Hematopoietic multipotent progenitor cell treated with erythropoietin and hydrocortisone succinate and interleukin-3 and kit ligand, for 15 days (in vitro differentiated cells): ENCODE data around the gene RAVER1.

Experiments used
- DNase-seq: peaks from one replicate; pipeline ENCODE4 v3.0.0-alpha.2; 2015; ENCODE audit warnings: low spot score

The RAVER1 gene

DNA sequence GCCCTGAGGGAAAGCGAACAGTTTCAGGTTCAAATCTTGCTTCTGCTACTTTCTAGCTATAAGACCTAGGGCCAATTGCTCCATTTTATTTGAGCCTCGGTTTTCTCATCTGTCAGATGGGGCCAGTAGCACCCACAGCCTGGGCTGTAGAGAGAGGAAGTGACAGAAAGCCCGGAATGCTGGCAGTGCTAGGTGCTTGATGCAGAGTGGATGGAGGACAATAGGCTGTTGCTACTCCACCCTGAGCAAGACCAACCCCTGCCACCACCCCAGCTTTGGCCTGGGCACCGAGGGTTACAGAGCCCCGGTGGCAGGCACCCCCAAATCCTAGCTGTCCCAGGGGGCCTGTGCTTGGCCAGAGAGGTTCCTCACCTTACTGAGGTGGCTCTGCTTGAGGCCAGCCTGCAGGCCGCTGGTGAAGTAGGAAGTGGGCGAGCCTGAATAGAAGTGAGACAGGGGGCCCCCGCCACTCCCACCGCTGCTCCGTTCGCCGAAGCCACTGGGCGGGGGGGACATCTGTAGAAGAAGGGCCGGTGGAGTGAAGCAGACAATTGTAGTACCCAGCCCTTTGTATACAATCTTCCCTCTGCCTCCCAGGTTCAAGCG lies 15.4 kb downstream of the RAVER1 start:
- no peak for DNase-seq

DNA sequence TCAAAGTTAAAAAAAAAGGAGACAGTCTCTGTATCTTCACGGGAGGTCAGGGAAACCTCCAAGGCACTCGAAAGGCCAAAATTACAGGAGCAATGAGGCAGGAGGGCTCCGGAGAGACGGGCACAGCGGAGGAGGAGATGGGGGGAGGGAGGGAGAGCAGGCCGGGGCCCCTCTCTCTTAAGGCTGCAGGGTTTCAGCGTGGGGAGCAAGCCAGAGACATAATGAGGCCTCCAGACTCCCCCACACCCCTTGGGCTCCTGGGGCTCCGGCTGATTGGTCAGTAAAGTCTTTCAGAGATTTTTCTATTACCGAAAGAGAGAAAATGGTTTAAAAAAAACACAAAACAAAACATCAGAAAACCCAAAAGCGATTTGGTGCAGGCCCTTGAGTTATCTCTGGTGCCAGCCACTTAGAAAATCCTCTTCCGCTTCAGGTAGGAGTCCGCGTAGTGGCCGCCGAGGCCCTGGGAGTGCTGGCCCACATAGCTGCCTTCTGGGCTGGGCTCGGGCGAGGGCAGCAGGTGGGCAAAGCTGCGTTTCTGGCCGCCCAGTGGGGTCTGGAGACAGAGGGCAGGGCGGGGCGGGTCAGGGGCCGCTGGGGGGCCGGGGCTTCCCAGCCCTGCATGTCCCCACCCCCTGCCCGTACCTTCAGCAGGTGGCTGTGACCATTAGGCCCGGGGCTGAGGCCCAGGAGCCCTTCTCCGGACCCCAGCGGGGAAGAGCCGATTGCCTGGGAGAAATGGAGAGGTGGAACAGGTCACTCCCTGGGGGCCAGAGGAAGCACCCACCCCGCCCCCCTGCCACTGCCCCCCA lies 16.1 kb downstream of the RAVER1 start:
- no peak for DNase-seq

DNA sequence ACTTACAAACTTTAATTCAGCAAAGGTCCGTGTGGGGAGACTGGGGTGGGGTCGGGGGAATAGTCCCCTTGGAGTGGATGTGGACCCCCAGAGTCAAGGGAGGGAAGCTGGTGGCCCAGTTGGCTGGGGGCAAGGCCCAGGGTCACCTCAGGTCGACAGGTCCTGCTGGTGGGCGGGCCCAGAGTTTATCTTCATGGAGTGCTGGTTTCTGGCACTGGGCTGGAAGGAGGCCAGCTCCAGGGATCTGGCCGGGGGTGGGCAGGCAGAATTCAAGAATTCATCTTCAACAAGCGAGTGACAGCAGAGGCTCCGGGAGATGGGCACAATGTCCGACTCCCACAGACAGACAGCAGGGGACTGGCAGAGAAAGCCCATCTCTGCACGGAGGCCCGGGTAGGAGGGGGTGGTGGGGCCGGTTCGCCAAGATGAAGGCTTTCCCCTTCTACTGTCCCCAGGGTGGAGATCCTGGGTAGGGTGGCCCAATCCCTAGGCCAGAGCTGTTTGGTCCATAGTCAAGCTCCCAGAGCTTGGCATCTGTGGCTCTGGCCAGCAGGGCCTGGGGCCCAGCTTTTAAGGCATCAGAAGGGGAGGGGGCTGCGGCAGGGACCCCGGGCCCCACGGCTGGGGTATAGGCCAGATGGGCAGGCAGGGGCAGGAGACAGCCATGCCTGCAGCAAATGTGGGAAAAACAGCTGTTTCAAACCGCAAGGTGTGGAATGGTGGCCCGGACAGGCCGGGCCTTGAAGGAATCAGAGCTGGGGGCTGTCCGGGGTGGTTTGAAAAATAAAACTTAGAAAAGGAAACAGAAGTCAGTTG lies 16.9 kb downstream of the RAVER1 start:
- peak; percentile 69 for DNase-seq

DNA sequence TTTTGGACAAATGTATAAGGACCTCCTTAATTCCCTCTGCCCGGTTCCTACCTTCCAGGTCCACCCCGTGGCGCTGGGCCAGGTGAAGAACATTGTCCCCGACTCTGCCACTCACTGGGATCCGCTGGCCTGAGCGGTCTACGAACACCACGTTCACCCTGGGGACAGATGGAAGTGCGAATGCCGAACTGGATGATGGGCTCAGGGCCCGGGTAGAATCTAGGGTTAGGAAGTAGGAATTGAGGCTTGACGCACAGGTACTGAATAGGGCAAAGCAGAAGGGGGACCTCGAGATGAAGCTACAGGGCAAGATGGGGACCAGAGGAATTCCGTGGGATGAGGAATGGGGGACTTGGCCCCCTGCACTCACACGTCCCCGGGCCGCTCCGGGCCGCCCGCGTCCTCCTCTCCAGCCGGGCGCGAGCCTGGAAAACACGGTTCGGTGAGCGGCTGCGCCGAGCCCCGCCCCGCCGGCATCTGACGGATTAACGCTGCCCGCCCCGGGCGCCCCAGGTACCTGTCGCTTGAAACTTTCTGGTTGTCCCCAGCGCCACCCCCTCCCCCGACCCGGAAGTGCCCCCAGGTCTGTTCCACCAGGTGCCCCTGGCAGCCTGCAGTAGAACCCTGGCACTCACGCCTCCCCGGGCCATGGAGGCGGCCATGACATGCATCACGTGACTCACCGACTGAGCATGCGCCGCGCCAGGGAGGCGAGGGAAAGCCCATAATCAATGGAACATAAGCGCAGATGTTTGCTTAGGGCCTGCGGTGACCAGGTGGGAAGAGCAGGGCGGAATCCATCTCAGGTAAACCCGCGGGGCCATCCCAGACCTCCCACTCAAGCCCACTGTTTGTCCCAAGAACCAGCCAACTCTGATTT lies 17.8 kb downstream of the RAVER1 start, which contains the start of gene FDX2:
Gene FDX2, minus strand, starts transcription at position 681 of the 880 bp plus-strand sequence. Its CDS starts 19 bp downstream, at position 662.
- peak; percentile 87 for DNase-seq

DNA sequence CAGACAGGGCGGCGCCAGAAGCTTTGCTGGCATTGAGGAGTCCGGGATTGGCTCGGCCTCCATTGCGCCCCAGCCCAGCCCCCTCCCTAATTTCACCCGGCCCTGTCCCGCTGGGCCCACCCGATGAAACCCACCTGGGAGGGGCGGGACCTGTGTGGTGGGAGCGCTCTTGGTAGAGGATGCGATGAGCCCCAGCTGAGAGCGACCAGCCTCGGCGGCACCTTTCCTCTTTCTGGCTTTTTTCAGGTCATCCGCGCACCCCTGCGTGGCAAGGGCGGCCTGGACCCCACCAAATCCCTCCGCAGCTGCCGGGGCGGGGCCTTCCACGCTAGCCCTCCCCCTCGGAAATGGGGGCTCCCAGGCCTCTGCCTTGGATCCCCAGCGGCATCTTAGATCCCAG lies 23.9 kb downstream of the RAVER1 start, which contains the start of gene ZGLP1:
Gene ZGLP1, minus strand, starts transcription at position 393 of the 400 bp plus-strand sequence.
- DNase-seq = no peak

DNA sequence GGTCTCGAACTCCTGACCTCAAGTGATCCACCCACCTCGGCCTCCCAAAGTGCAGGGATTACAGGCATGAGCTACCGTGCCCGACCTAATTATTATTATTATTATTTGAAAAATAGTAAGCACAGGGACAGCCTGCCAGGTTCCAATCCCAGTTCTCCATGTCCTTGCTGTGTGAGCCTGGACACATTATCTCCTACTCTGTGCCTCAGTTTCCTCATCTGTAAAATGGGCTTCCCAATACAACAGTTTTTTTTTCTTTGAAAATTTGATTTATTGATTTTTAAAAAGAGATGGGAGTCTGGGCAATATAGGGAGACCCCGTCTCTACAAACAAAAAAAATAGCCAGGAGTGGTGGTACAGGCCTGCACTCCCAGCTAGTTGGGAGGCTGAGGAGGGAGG lies 27.0 kb downstream of the RAVER1 start:
- no peak for DNase-seq

DNA sequence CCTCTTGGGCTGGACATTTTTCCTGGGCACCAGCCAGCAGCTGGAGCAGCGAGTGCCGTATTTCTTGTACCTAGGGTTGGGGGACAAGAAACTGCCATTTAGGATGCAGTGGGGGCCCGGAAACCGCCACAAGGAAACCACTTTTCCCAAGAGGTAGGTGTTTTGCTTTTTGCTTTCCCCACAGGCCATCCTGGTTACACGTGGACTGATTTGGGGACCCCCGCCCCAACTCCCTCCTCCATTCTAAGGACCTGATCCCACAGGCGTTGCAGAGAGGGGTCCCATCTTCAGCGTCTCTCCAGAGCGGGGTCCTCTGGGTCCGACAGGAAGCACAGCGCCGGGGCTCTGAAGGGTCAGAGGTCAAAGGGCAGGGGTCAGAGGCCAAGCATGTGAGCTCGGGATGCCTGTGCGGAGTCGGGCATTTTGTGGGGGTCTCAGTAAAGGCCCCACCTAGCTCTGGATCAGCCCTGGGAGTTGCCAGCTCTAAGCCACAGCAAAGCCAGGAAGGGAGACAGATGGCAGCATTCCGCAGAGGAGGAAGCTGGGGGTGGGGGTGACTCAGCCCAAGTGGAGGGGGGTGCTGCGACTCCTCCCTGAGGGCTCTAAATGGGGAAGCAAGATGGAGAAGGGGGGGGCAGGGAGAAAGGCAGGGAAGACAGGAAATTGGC lies 28.1 kb downstream of the RAVER1 start:
- no peak for DNase-seq

DNA sequence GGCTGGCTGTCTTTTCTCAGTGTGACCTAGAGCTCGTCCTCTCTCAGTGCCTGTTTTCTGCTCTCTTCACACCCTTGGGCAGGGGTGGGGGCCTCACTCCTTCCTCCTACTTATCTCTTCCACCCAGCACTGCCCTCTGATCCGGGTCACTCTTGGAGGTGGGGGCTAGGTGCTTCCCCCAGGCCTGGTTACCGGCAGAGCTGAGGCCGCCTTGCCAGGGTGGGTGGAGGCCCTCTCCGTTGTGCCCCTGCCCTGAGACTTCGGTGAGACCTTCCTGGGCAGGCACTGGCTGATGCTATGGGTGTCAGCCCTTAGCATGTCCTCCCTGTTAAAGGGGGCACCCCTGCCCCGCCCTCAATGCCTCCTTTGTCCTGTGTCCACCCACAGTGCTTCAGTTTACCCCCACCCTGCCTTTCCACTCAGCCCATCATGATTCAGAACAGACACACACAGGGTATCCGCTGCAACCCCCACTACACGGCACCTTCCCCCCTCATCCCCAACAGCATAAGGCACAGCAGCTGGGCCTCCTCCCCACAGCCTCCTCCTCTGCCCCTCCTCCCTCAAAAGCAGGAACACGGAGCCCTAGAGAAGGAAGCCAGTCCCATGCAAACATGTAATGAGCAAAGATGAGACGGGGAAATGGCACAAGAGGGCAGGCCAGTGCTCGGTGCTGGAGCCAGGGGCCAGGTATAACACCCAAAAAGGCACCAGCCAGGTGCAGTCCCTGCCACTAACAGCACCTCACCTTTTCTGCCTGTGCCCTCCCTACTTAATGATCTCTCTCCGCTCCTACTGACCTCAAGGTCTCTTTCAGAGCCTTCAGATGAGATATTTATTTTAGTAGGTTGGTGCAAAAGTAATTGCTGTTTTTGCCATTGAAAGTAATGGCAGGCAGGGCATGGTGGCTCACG lies 33.5 kb downstream of the RAVER1 start:
- DNase-seq = peak; percentile 70

DNA sequence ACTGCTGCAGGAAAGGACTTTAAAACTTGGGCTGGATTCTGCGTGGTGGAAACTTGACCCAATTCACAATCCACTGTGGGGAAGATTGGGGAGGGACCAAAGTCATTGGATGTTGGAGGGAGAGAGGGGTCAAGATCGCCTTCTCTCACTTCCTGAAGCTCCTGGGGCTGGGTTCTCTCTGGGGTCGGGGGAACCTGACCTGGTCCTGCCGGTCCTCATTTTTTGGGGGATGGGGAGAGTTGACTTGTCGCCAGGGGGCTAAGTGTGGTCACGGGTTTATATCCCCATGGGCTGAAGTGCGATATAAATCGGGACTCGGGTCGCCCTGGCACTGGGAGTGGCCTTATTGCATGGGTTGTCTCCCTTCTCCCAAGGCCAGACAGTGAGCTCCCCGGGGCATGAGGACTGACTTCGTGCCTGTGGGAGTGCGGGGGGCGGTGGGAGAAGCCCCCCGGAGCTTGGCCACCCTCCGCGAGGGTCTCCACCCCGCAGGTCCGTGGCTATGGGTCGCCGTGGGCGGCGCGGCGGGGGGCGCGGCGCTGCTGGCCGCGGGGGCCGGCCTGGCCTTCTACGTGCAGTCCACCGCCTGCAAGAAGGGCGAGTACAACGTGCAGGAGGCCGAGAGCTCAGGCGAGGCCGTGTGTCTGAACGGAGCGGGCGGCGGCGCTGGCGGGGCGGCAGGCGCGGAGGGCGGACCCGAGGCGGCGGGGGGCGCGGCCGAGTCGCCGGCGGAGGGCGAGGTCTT lies 37.3 kb downstream of the RAVER1 start:
- no peak for DNase-seq

DNA sequence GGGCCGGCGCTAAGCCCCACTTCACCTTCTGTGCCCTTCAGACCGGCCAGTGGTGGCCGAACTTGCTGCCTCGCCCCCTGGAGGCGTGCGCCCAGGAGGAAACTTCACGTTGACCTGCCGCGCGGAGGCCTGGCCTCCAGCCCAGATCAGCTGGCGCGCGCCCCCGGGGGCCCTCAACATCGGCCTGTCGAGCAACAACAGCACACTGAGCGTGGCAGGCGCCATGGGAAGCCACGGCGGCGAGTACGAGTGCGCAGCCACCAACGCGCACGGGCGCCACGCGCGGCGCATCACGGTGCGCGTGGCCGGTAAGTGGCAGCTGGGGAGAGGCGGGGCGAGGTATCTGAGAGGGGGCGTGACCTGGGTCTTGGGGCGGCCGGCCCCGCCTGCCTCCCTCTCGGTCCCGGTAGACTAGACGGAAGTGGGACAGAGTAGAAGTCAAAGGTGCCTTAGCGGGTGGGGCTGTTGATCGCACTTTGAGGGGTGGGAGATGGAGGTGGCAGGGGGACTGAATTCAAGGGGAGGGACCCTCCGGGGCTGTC lies 38.0 kb downstream of the RAVER1 start:
- DNase-seq = peak; percentile 62

DNA sequence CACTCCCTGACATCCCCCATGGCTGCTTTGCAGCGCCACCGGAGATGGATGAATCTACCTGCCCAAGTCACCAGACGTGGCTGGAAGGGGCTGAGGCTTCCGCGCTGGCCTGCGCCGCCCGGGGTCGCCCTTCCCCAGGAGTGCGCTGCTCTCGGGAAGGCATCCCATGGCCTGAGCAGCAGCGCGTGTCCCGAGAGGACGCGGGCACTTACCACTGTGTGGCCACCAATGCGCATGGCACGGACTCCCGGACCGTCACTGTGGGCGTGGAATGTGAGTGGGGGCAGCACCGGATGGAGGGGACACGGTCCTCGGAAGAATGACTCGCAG lies 39.0 kb downstream of the RAVER1 start:
- DNase-seq = no peak

DNA sequence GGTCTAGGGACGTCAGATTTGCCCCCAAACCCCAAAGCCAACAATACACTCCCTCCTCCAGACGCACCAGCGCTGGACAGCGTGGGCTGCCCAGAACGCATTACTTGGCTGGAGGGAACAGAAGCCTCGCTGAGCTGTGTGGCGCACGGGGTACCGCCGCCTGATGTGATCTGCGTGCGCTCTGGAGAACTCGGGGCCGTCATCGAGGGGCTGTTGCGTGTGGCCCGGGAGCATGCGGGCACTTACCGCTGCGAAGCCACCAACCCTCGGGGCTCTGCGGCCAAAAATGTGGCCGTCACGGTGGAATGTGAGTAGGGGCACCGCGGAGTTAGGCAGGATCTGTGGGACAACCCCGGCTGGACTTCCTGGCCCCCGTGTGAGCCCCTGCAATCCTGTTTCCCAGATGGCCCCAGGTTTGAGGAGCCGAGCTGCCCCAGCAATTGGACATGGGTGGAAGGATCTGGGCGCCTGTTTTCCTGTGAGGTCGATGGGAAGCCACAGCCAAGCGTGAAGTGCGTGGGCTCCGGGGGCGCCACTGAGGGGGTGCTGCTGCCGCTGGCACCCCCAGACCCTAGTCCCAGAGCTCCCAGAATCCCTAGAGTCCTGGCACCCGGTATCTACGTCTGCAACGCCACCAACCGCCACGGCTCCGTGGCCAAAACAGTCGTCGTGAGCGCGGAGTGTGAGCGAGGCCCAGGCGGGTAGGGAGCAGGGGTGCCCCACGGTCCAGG lies 39.5 kb downstream of the RAVER1 start:
- DNase-seq = no peak

DNA sequence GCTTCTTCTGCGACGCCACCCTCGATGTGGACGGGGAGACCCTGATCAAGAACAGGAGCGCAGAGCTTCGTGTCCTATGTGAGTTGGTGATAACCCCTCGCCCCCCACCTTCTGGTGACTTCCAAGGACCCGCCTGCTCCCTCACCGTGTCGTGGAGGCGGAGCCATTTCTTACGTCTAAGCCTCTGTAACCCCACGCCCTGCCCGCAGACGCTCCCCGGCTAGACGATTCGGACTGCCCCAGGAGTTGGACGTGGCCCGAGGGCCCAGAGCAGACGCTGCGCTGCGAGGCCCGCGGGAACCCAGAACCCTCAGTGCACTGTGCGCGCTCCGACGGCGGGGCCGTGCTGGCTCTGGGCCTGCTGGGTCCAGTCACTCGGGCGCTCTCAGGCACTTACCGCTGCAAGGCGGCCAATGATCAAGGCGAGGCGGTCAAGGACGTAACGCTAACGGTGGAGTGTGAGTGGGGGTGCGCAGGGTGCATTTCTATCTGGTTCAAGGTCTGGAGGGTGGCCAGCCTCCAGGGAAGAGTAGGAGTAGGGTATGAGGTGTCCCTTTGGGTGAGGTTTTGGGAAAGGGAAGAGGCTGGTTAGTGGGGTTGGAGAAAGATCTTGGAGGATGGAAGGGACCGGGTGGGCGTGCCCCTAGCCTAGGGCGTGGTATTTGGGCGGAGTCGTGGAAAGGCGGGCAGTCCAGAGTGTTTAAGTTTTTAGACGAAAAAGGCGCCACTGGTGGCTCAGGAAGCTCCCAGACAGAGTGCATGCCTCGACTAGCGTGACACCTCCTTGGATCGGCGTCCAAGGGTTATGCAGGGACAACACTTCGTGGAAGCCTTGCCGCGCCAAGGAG lies 40.3 kb downstream of the RAVER1 start:
- peak; percentile 60 for DNase-seq

DNA sequence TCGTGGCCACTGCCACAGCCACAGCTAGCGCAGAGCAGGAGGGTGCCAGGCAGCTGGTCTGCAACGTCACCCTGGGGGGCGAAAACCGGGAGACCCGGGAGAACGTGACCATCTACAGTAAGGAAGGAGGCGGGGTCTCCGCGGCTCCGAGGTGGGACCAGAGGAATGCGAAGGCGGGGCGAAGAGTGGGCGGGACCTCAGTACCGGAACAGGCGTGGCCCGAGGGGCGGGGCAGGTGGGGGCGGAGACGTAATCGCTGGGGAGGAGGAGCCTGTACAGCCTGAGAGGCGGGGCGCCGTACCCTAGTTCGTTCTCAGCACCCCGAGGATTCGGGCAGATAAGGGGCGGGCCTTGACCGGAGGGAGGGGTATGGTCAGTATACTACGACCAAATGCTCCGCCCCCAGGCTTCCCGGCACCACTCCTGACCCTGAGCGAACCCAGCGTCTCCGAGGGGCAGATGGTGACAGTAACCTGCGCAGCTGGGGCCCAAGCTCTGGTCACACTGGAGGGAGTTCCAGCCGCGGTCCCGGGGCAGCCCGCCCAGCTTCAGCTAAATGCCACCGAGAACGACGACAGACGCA lies 41.0 kb downstream of the RAVER1 start:
- peak; percentile 91 for DNase-seq

DNA sequence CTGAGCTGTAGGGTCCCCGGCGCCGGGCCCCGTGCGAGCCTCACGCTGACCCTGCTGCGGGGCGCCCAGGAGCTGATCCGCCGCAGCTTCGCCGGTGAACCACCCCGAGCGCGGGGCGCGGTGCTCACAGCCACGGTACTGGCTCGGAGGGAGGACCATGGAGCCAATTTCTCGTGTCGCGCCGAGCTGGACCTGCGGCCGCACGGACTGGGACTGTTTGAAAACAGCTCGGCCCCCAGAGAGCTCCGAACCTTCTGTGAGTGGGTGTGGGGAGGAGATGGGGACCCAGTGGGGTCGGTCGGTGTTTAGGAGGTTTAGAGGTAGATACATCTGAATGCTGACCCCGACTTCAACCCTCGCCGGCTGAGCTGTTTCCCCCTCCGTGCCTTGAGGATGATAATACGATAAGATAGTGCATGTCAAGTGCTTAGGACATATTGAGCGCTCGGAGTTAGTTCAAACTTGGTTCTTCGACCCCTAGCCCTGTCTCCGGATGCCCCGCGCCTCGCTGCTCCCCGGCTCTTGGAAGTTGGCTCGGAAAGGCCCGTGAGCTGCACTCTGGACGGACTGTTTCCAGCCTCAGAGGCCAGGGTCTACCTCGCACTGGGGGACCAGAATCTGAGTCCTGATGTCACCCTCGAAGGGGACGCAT lies 41.6 kb downstream of the RAVER1 start:
- no peak for DNase-seq

DNA sequence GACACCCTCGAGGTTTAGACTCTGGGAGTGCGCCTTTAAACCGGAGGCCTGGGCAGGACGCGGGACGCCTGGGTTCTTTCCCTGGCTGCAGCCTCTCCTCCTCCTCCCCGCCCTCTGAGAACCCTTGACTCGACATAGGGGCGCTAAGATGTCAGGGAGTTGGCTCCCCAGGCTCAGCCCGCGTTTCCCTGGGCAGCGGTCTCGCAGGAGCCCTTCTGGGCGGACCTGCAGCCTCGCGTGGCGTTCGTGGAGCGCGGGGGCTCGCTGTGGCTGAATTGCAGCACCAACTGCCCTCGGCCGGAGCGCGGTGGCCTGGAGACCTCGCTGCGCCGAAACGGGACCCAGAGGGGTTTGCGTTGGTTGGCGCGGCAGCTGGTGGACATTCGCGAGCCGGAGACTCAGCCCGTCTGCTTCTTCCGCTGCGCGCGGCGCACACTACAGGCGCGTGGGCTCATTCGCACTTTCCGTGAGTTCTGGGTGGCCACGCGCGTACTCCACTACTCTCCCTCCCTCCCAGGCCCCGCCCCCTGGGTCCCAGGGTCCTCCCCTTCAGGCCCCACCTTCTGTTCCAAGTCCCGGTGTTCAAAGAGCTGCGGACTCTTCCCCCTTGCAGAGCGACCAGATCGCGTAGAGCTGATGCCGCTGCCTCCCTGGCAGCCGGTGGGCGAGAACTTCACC lies 42.3 kb downstream of the RAVER1 start:
- DNase-seq = peak; percentile 84
